H1 (cell line): Measurements from ENCODE around the gene MAML1. TPM values are rescaled to one million over a fixed set of nuclear protein-coding genes. Genes with fewer than 3 reads are reported as not detected.

Experiments used
- CTCF ChIA-PET: fragments of 300-600 bp; sonication (Branson Sonifier 250); formaldehyde crosslinking; loops from one replicate; lab custom pipeline; 2021; ENCODE audit not compliant: partially characterized antibody; lab: Charles Lee
- POLR2A ChIA-PET: fragments of 300-600 bp; sonication (Branson Sonifier 250); formaldehyde crosslinking; loops from one replicate; lab custom pipeline; 2021; ENCODE audit warnings: inconsistent platforms; ENCODE audit not compliant: partially characterized antibody; lab: Charles Lee
- DNase-seq, 2 experiments: peaks; one replicate each; pipeline versions ENCODE4 v3.0.0 to v3.0.0-alpha.2; 2010 to 2022; ENCODE audit warnings: low spot score in 2 of 2, low read depth in 1 of 2, mixed read lengths in 1 of 2
- FAIRE-seq: peaks from 2 replicates; lab custom pipeline; 2011; peaks lifted over from hg19 to GRCh38; lab: Jason Lieb, UNC
- H2AFZ ChIP-seq: 2 replicates; pipeline ENCODE4 v1.8.1; 2012; ENCODE audit warnings: low read length, inconsistent platforms
- H2AK5ac ChIP-seq: 2 replicates; pipeline ENCODE4 v1.6.1; 2013; ENCODE audit warnings: low read depth, low read length
- H2BK120ac ChIP-seq: replicated peaks from 2 replicates; pipeline ENCODE3; 2013; ENCODE audit warnings: low read depth, low read length, inconsistent platforms
- H2BK12ac ChIP-seq: 2 replicates; pipeline ENCODE4 v1.6.1; 2013; ENCODE audit warnings: low read depth, low read length
- H2BK15ac ChIP-seq: 2 replicates; pipeline ENCODE4 v1.6.1; 2013; ENCODE audit warnings: low read length
- H2BK20ac ChIP-seq: 2 replicates; pipeline ENCODE4 v1.6.1; 2013; ENCODE audit warnings: low read length
- H2BK5ac ChIP-seq: 2 replicates; pipeline ENCODE4 v1.6.1; 2013; ENCODE audit warnings: low read depth, low read length
- H3K14ac ChIP-seq: 2 replicates; pipeline ENCODE4 v1.6.1; 2013; ENCODE audit warnings: inconsistent platforms; ENCODE audit not compliant: insufficient read length
- H3K18ac ChIP-seq: 2 replicates; pipeline ENCODE4 v1.6.1; 2013; ENCODE audit warnings: low read length; ENCODE audit errors: extremely low read depth
- H3K23ac ChIP-seq: 2 replicates; pipeline ENCODE4 v1.6.1; 2013; ENCODE audit warnings: inconsistent platforms; ENCODE audit not compliant: insufficient read length
- H3K23me2 ChIP-seq: 2 replicates; pipeline ENCODE4 v1.6.1; 2013; ENCODE audit warnings: low read depth, low read length
- H3K27ac ChIP-seq: 2 replicates; pipeline ENCODE4 v1.6.1; 2011; ENCODE audit warnings: low read depth, low read length, inconsistent platforms
- H3K27me3 ChIP-seq, 4 experiments: replicated peaks in 1 of 4; 1 replicate in 1 of 4; 2 replicates in 3 of 4; pipeline versions ENCODE4 v1.6.1 to v1.8.1; 2011 to 2013; ENCODE audit warnings: low read length in 3 of 4, mild to moderate bottlenecking in 3 of 4, inconsistent platforms in 2 of 4, mixed read lengths in 2 of 4, moderate library complexity in 1 of 4; ENCODE audit not compliant: control insufficient read depth in 3 of 4, insufficient read depth in 3 of 4; ENCODE audit errors: extremely low read depth in 1 of 4
- H3K36me3 ChIP-seq, 4 experiments: 2 replicates each; pipeline versions ENCODE4 v1.6.1 to v1.8.1; 2011 to 2013; ENCODE audit warnings: mild to moderate bottlenecking in 4 of 4, low read length in 3 of 4, moderate library complexity in 2 of 4, control low read depth in 1 of 4, inconsistent platforms in 1 of 4; ENCODE audit not compliant: insufficient read depth in 4 of 4, control insufficient read depth in 2 of 4
- H3K4ac ChIP-seq: replicated peaks from 2 replicates; pipeline ENCODE3; 2013; ENCODE audit warnings: low read length, low read depth, mixed read lengths, inconsistent platforms; ENCODE audit not compliant: insufficient read length
- H3K4me1 ChIP-seq, 4 experiments: replicated peaks in 1 of 4; 1 replicate in 1 of 4; 2 replicates in 3 of 4; pipeline versions ENCODE4 v1.6.1 to v1.8.1; 2011 to 2013; ENCODE audit warnings: low read length in 3 of 4, inconsistent platforms in 2 of 4, mixed read lengths in 1 of 4; ENCODE audit not compliant: insufficient read depth in 4 of 4, control insufficient read depth in 3 of 4
- H3K4me2 ChIP-seq, 2 experiments: 2 replicates each; pipeline versions ENCODE4 v1.6.1 to v1.8.1; 2011 to 2013; ENCODE audit warnings: low read depth in 2 of 2, low read length in 2 of 2, control low read depth in 1 of 2, inconsistent platforms in 1 of 2, mild to moderate bottlenecking in 1 of 2; ENCODE audit not compliant: insufficient read depth in 1 of 2
- H3K4me3 ChIP-seq, 4 experiments: fragments of 200-600, 300-600 bp in 1 of 4; sonication (generic), shearing (Covaris generic), sonication (Bioruptor Twin) in 1 of 4; 2 replicates each; pipeline versions ENCODE4 v1.5.1 to v1.8.1; 2011 to 2016; ENCODE audit warnings: low read length in 4 of 4, low read depth in 3 of 4, control low read depth in 2 of 4, inconsistent platforms in 2 of 4, mild to moderate bottlenecking in 2 of 4, mixed read lengths in 1 of 4, moderate library complexity in 1 of 4; ENCODE audit not compliant: insufficient read depth in 2 of 4; ENCODE audit errors: extremely low read depth in 1 of 4
- H3K56ac ChIP-seq: replicated peaks from 2 replicates; pipeline ENCODE3; 2013; ENCODE audit warnings: low read depth, mild to moderate bottlenecking, mixed read lengths, low read length, inconsistent platforms; ENCODE audit not compliant: insufficient read length
- H3K79me1 ChIP-seq: 2 replicates; pipeline ENCODE4 v1.6.1; 2013; ENCODE audit warnings: low read depth, low read length, control low read depth
- H3K79me2 ChIP-seq, 2 experiments: 2 replicates each; pipeline versions ENCODE4 v1.6.1 to v1.8.1; 2012 to 2013; ENCODE audit warnings: low read length in 2 of 2, mild to moderate bottlenecking in 2 of 2, inconsistent platforms in 1 of 2; ENCODE audit not compliant: insufficient read depth in 2 of 2, control insufficient read depth in 1 of 2
- H3K9ac ChIP-seq, 4 experiments: replicated peaks in 1 of 4; 1 replicate in 1 of 4; 2 replicates in 3 of 4; pipeline versions ENCODE4 v1.6.1 to v1.8.1; 2011 to 2013; ENCODE audit warnings: low read depth in 3 of 4, low read length in 3 of 4, control low read depth in 2 of 4, mild to moderate bottlenecking in 2 of 4, moderate library complexity in 2 of 4, inconsistent platforms in 1 of 4; ENCODE audit errors: extremely low read depth in 1 of 4
- H3K9me3 ChIP-seq, 2 experiments: 2 replicates each; pipeline versions ENCODE4 v1.6.1 to v1.8.1; 2012 to 2013; ENCODE audit warnings: mild to moderate bottlenecking in 2 of 2, moderate library complexity in 2 of 2, control low read depth in 1 of 2, inconsistent platforms in 1 of 2, low read depth in 1 of 2, low read length in 1 of 2, mixed read lengths in 1 of 2; ENCODE audit not compliant: insufficient read depth in 2 of 2
- H4K20me1 ChIP-seq, 2 experiments: replicated peaks in 1 of 2; 2 replicates each; pipeline versions ENCODE3 to v1.8.1; 2011 to 2013; ENCODE audit warnings: inconsistent platforms in 2 of 2, low read length in 2 of 2, mild to moderate bottlenecking in 1 of 2; ENCODE audit not compliant: insufficient read depth in 2 of 2, control insufficient read depth in 1 of 2
- H4K5ac ChIP-seq: 2 replicates; pipeline ENCODE4 v1.6.1; 2013; ENCODE audit warnings: low read length, low read depth, mixed read lengths, inconsistent platforms; ENCODE audit not compliant: insufficient read length
- H4K8ac ChIP-seq: 2 replicates; pipeline ENCODE4 v1.8.0; 2013; ENCODE audit warnings: mild to moderate bottlenecking, moderate library complexity, low read length, inconsistent platforms; ENCODE audit not compliant: insufficient read depth; ENCODE audit errors: extremely low read depth
- H4K91ac ChIP-seq: replicated peaks from 2 replicates; pipeline ENCODE3; 2013; ENCODE audit warnings: low read length, mixed read lengths, inconsistent platforms; ENCODE audit not compliant: insufficient read length
- BACH1 ChIP-seq: IDR thresholded peaks from 2 replicates; pipeline ENCODE4 v1.6.1; 2012; ENCODE audit warnings: low read length, improper control_type of control experiment
- RBBP5 ChIP-seq: IDR thresholded peaks from 2 replicates; pipeline ENCODE4 v1.7.1; 2012; ENCODE audit warnings: low read depth, mild to moderate bottlenecking, inconsistent platforms, low read length, moderate library complexity, borderline replicate concordance
- YY1 ChIP-seq: IDR thresholded peaks from 2 replicates; pipeline ENCODE4 v1.6.1; 2011; ENCODE audit warnings: low read depth, mild to moderate bottlenecking, low read length
- WGBS, 2 experiments: shearing (Covaris generic) in 1 of 2; methylation state at CpG; one replicate each; pipeline versions ENCODE4 v1.1.6 to v1.1.7; 2013 to 2015; ENCODE audit warnings: low lambda C conversion rate in 2 of 2, mixed read lengths in 2 of 2, inconsistent platforms in 1 of 2, low coverage in 1 of 2, missing lambda C conversion rate in 1 of 2; ENCODE audit not compliant: insufficient replicate concordance in 2 of 2, insufficient coverage in 1 of 2, insufficient read length in 1 of 2; ENCODE audit errors: extremely low coverage in 1 of 2, missing lambda C conversion rate in 1 of 2; 5-methylcytosine and 5-hydroxymethylcytosine counted together
- polyA plus RNA-seq, 7 experiments: library from polyadenylated mRNA; depleted of rRNA in 3 of 7; stranded (reverse) in 5 of 7; unstranded in 2 of 7; fragments of >200 nt in 5 of 7; fragments of 200-250 nt in 2 of 7; gene quantifications; 1 replicate in 5 of 7; 2 replicates in 1 of 7; 4 replicates in 1 of 7; pipeline versions ENCODE4 v1.2.1 to v1.2.3, GENCODE V29; 2011 to 2013; ENCODE audit warnings: missing spikeins in 2 of 7, mixed read lengths in 2 of 7
- total RNA-seq: library from RNA; stranded (reverse); fragmentation: NEBNext Ultra II Directional; extraction: Animal tissue kit (Norgen Biotek cat#: 25700); gene quantifications from 2 replicates; pipeline ENCODE4 v1.2.1, GENCODE V29; 2021

MAML1 gene
- total and polyA plus RNA-seq, 2 of the 8 experiments (the other 6 are each of a cell fraction or from before 2014, with no cell fraction given): 17.1 to 41.9 TPM

GRCh38 chr5:179794575-179794974, 62.0 kb downstream of the MAML1 start:
- Histone ChIP-seq H2AK5ac (peak overlapping the region; percentile 28; the same call in 1 of the 2 replicates), H2BK12ac (peak overlapping the region; percentile 45; the same call in 1 of the 2 replicates), H3K56ac (no peak overlapping the region), H3K79me2 (no peaks in the 10 kb centered on the region), H2BK5ac (peak overlapping the region; percentile 46; the same call in 1 of the 2 replicates), H4K5ac (no peak overlapping the region), H3K4me1 (peaks cover 0 to 13% (median 9%) of the 10 kb centered on the region in 4 experiments; a peak in 5 of 7 replicates), H4K91ac (no peak overlapping the region), H3K18ac (no peak overlapping the region), H2BK120ac (no peak overlapping the region), H3K9ac (no peak overlapping the region), H3K14ac (no peak overlapping the region), H2BK15ac (peak overlapping the region; percentile 89; the same call in 1 of the 2 replicates), H3K4me3 (peak overlapping the region in 1 of 4 experiments; percentile 88; a peak in 1 of 8 replicates), H3K27me3 (peaks cover 0 to 2% (median 0%) of the 10 kb centered on the region in 4 experiments; a peak in 1 of 7 replicates), H3K4me2 (peak overlapping the region in 1 of 2 experiments; percentile 60; a peak in 2 of 4 replicates), H4K8ac (no peak overlapping the region), H3K9me3 (no peaks in the 10 kb centered on the region), H3K27ac (no peak overlapping the region), H2BK20ac (no peak overlapping the region), H3K79me1 (no peaks in the 10 kb centered on the region), H3K23ac (no peak overlapping the region), H3K36me3 (peaks cover 12 to 22% (median 20%) of the 10 kb centered on the region in 4 experiments), H3K23me2 (peaks cover 7% of the 10 kb centered on the region), H4K20me1 (peaks cover 4 to 10% of the 10 kb centered on the region in 2 experiments), H3K4ac (peak overlapping the region; percentile 61), H2AFZ (no peak overlapping the region)
- POLR2A ChIA-PET: interaction anchor here (1.2 to 16.9 kb wide), 5 partner anchors 9 to 39 kb away, joined by 3 to 207 read pairs (median 4); partner anchors contain the start of genes MGAT4B and SQSTM1
- CTCF ChIA-PET: interaction anchor here (1.0 to 3.3 kb wide), 9 partner anchors 9 to 57 kb away, joined by 3 to 23 read pairs (median 4); no protein-coding TSS in a partner anchor
- FAIRE-seq (no peak), DNase-seq (no peak)
- WGBS, 2 experiments: 90% methylated on average over 3 of the region's 3 CpGs; no CpG with 5 or more reads in 1 of the 2 experiments
- TF ChIP-seq BACH1 (no peak), RBBP5 (no peak), YY1 (no peak)
